Occipital lobe (tissue), 2 donors: Measurements from ENCODE around the gene MAP6. TPM values are rescaled to one million over a fixed set of nuclear protein-coding genes. Genes with fewer than 3 reads are reported as not detected.

Experiments used
- DNase-seq: peaks from one replicate; lab custom pipeline; 2025; lab: John Stamatoyannopoulos, UW
- total RNA-seq: library from RNA; depleted of rRNA; stranded (reverse); fragments of >200 nt; gene quantifications from one replicate; pipeline ENCODE4 v1.2.3, GENCODE V29; 2014

The MAP6 gene
- total RNA-seq, 1 donor from 2014 or later, result 83.6 TPM

- DNase-seq, result no peak
Observed at GRCh38 chr11:75667255-75667830, 1.5 kb downstream of the MAP6 start.

GRCh38 chr11:75665990-75666389 lies 2.8 kb downstream of the MAP6 start:
- no peak for DNase-seq

- no peak for DNase-seq
Observed at GRCh38 chr11:75665126-75665525, 3.7 kb downstream of the MAP6 start.

GRCh38 chr11:75664389-75664788 lies 4.4 kb downstream of the MAP6 start:
- DNase-seq, result no peak

GRCh38 chr11:75663808-75664207 lies 5.0 kb downstream of the MAP6 start:
- no peak for DNase-seq

GRCh38 chr11:75659836-75660235 lies 9.0 kb downstream of the MAP6 start:
- no peak for DNase-seq

- no peak for DNase-seq
Observed at GRCh38 chr11:75656044-75656727, 12.7 kb downstream of the MAP6 start.

- no peak for DNase-seq
Observed at GRCh38 chr11:75655605-75656004, 13.2 kb downstream of the MAP6 start.

- DNase-seq, result no peak
Observed at GRCh38 chr11:75654314-75654713, 14.5 kb downstream of the MAP6 start.

- no peak for DNase-seq
Observed at GRCh38 chr11:75653532-75653931, 15.3 kb downstream of the MAP6 start.

- DNase-seq, result no peak
Observed at GRCh38 chr11:75652936-75653335, 15.9 kb downstream of the MAP6 start.

- DNase-seq, result no peak
Observed at GRCh38 chr11:75651218-75651617, 17.6 kb downstream of the MAP6 start.

GRCh38 chr11:75650167-75650723 lies 18.6 kb downstream of the MAP6 start:
- no peak for DNase-seq

- DNase-seq, result no peak
Observed at GRCh38 chr11:75644946-75645345, 23.9 kb downstream of the MAP6 start.

- DNase-seq, result no peak
Observed at GRCh38 chr11:75644370-75644769, 24.5 kb downstream of the MAP6 start.

- no peak for DNase-seq
Observed at GRCh38 chr11:75642402-75643113, 26.3 kb downstream of the MAP6 start.

- DNase-seq, result peak; percentile 88
Observed at GRCh38 chr11:75639762-75640181, 29.1 kb downstream of the MAP6 start.

GRCh38 chr11:75637998-75638397 lies 30.8 kb downstream of the MAP6 start:
- no peak for DNase-seq

GRCh38 chr11:75635066-75635862 lies 33.6 kb downstream of the MAP6 start:
- no peak for DNase-seq

GRCh38 chr11:75633409-75634066 lies 35.3 kb downstream of the MAP6 start:
- DNase-seq, result no peak

- no peak for DNase-seq
Observed at GRCh38 chr11:75632962-75633361, 35.9 kb downstream of the MAP6 start.
